ENCODE results near the gene GRB14.

Gene GRB14

GRCh38 chr2:164530464-164530863 is 90.8 kb downstream of the GRB14 start:
- no peak for TF ChIP-seq CTCF (IDR thresholded peaks at IDR 0.05; ENCODE audit: insufficient read depth, low read length, poor library complexity, severe bottlenecking)
- no peak overlapping the region for H3K4me3 ChIP-seq (replicated peaks; ENCODE audit: low read depth, low read length)
- H3K36me3 ChIP-seq (ENCODE audit: control insufficient read depth, insufficient read depth, low read length) = no peaks in the 10 kb centered on the region
- no peak for DNase-seq (ENCODE audit: extremely low read depth, insufficient read length)
- no peaks in the 10 kb centered on the region for H3K27me3 ChIP-seq (replicated peaks; ENCODE audit: control insufficient read depth, insufficient read depth, low read length)

GRCh38 chr2:164523726-164524125 is 97.6 kb downstream of the GRB14 start:
- H3K36me3 ChIP-seq (ENCODE audit: control insufficient read depth, insufficient read depth, low read length) = no peaks in the 10 kb centered on the region
- no peak for TF ChIP-seq CTCF (IDR thresholded peaks at IDR 0.05; ENCODE audit: insufficient read depth, low read length, poor library complexity, severe bottlenecking)
- H3K27me3 ChIP-seq (replicated peaks; ENCODE audit: control insufficient read depth, insufficient read depth, low read length) = no peaks in the 10 kb centered on the region
- no peak for DNase-seq (ENCODE audit: extremely low read depth, insufficient read length)
- no peak overlapping the region for H3K4me3 ChIP-seq (replicated peaks; ENCODE audit: low read depth, low read length)

- TF ChIP-seq CTCF (IDR thresholded peaks at IDR 0.05; ENCODE audit: insufficient read depth, low read length, poor library complexity, severe bottlenecking) = no peak
- H3K4me3 ChIP-seq (replicated peaks; ENCODE audit: low read depth, low read length) = no peak overlapping the region
- DNase-seq (ENCODE audit: extremely low read depth, insufficient read length) = no peak
- H3K27me3 ChIP-seq (replicated peaks; ENCODE audit: control insufficient read depth, insufficient read depth, low read length) = no peaks in the 10 kb centered on the region
- H3K36me3 ChIP-seq (ENCODE audit: control insufficient read depth, insufficient read depth, low read length) = no peaks in the 10 kb centered on the region
Observed at GRCh38 chr2:164523009-164523408, 98.3 kb downstream of the GRB14 start.

GRCh38 chr2:164522561-164522981 is 98.7 kb downstream of the GRB14 start:
- no peak for TF ChIP-seq CTCF (IDR thresholded peaks at IDR 0.05; ENCODE audit: insufficient read depth, low read length, poor library complexity, severe bottlenecking)
- Histone ChIP-seq H3K27me3 (replicated peaks; ENCODE audit: control insufficient read depth, insufficient read depth, low read length) (no peaks in the 10 kb centered on the region), H3K36me3 (ENCODE audit: control insufficient read depth, insufficient read depth, low read length) (no peaks in the 10 kb centered on the region), H3K4me3 (replicated peaks; ENCODE audit: low read depth, low read length) (no peak overlapping the region)
- DNase-seq (ENCODE audit: extremely low read depth, insufficient read length) = no peak

- no peak overlapping the region for H3K4me3 ChIP-seq (replicated peaks; ENCODE audit: low read depth, low read length)
- TF ChIP-seq CTCF (IDR thresholded peaks at IDR 0.05; ENCODE audit: insufficient read depth, low read length, poor library complexity, severe bottlenecking) = no peak
- DNase-seq (ENCODE audit: extremely low read depth, insufficient read length) = no peak
Observed at GRCh38 chr2:164515734-164516133, 105.5 kb downstream of the GRB14 start.

GRCh38 chr2:164515030-164515429 is 106.3 kb downstream of the GRB14 start:
- Histone ChIP-seq H3K4me3 (replicated peaks; ENCODE audit: low read depth, low read length) (no peak overlapping the region), H3K27me3 (replicated peaks; ENCODE audit: control insufficient read depth, insufficient read depth, low read length) (no peaks in the 10 kb centered on the region), H3K36me3 (ENCODE audit: control insufficient read depth, insufficient read depth, low read length) (no peaks in the 10 kb centered on the region)
- no peak for TF ChIP-seq CTCF (IDR thresholded peaks at IDR 0.05; ENCODE audit: insufficient read depth, low read length, poor library complexity, severe bottlenecking)
- no peak for DNase-seq (ENCODE audit: extremely low read depth, insufficient read length)

More at GRCh38 chr2:164515734-164516133, 105.5 kb downstream of the GRB14 start:
- H3K27me3 ChIP-seq (replicated peaks; ENCODE audit: control insufficient read depth, insufficient read depth, low read length) = no peaks in the 10 kb centered on the region
- no peaks in the 10 kb centered on the region for H3K36me3 ChIP-seq (ENCODE audit: control insufficient read depth, insufficient read depth, low read length)

Data from GM06990 (cell line).